Right lung (tissue), 5 donors: ENCODE results near the gene SLC13A2. TPM values are rescaled to one million over a fixed set of nuclear protein-coding genes. Genes with fewer than 3 reads are reported as not detected.

Experiments
- DNase-seq, 2 donors: peaks; one replicate each; pipeline ENCODE4 v3.0.0-alpha.2; 2013
- polyA plus RNA-seq, 5 donors: library from polyadenylated mRNA; unstranded; fragments of 120-200 nt; gene quantifications; one replicate each; pipeline versions ENCODE4 v1.2.1 to v1.2.3, GENCODE V29; 2013; ENCODE audit warnings: inconsistent platforms in 1 of 5, low replicate concordance in 1 of 5; ENCODE audit not compliant: insufficient read length in 5 of 5, insufficient read depth in 1 of 5

Gene SLC13A2
- polyA plus RNA-seq, 5 donors: 0.14 to 0.48 (median 0.30) TPM; not detected in 1

DNA sequence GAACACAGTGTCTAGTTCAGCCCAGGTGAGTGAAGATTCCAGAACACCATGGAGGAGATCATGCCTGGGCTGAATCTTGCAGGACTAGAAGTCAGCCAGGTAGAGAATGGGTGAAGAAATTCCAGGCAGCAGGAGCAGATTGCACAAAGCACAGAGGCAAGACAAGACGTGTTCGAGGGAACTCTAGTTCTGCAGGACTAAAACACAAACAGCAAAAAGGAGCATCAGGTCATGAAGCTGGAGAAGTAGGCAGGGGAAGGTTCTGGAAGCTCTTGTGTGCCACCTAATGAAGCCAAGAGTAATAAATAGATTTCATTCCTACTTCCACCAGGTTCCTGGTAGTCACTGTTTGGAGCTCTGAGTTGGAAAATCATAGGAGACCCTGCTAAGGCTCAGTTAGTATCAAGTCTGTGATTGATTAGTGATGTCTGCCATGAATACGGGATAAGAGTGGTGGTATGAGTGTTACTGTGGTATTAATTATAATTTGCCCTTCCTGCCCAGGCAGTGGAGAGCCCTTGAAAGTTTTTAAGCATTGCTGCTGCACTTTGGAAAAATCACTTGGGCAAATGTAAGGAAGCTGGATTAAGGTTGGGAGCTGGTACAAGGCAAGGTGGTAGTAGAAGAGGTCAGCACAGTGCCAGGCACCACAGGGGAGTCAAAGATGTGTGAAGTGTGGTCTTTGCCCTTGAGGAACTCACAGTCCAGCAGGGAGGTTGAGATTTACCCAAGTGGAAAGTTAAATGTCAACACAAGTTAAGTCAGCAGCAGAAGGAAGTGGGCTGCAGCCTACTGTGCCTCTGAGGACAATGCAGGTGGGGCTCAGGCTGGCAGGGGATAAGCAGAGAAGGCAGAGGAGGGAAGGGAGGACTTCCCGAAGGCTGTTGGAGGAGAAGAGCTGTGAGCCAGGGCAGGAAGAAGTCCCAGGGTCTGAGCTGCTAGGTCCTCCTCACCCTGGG, 19.2 kb downstream of the SLC13A2 start:
- DNase-seq: no peak

DNA sequence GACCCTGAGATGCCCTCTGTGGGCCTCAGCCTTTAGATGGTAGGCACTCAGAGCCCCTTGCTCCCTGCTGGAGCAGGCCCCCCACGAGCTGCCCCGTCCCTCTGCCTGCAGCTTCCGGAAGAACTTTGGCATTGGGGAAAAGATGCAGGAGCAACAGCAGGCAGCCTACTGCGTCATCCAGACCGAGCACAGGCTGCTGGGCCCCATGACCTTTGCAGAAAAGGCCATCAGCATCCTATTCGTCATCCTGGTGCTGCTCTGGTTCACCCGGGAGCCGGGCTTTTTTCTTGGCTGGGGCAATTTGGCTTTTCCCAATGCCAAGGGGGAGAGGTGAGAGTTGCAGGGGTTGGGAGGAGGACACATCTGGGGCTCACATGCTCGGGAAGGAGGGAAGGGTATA, 20.0 kb downstream of the SLC13A2 start:
- no peak for DNase-seq

GRCh38 chr17:28494445-28495188, 21.2 kb downstream of the SLC13A2 start:
- DNase-seq: peak; percentile 46 to 61

DNA sequence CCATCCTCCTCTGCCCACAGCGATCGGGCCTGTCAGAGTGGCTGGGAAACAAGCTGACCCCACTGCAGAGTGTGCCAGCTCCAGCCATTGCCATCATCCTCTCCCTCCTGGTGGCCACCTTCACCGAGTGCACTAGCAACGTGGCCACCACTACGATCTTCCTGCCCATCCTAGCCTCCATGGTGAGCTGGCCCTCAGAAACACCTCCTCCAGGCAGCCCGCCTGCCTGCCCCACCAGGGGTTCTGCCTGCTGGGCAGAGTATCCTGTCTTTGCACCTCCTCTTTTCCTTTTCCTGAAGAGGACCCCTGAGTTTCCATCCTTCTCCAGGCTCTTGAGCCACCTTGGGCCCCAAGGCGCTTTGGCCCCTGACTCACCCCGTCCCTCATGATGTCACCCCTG, 22.2 kb downstream of the SLC13A2 start:
- DNase-seq: no peak

DNA sequence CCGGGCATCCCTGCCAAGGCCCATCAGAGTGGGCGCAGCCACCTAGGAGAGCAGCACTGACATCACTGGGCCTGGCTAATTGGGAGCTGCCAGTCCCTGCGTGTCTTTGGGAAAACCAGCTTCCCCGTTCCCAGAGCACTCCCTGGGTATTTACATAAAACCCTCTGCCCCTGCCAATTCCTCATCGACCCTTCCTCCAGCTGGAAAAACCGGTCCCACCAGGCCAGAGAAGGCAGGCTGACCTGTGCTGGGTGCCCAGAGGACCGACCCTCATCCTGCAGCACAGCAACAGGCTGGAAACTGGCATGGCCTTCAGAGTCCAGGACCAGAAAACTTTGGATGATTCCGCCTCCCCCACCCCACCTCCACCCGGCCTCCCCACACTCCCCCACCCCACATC, 24.5 kb downstream of the SLC13A2 start:
- peak; percentile 34 to 38 for DNase-seq

DNA sequence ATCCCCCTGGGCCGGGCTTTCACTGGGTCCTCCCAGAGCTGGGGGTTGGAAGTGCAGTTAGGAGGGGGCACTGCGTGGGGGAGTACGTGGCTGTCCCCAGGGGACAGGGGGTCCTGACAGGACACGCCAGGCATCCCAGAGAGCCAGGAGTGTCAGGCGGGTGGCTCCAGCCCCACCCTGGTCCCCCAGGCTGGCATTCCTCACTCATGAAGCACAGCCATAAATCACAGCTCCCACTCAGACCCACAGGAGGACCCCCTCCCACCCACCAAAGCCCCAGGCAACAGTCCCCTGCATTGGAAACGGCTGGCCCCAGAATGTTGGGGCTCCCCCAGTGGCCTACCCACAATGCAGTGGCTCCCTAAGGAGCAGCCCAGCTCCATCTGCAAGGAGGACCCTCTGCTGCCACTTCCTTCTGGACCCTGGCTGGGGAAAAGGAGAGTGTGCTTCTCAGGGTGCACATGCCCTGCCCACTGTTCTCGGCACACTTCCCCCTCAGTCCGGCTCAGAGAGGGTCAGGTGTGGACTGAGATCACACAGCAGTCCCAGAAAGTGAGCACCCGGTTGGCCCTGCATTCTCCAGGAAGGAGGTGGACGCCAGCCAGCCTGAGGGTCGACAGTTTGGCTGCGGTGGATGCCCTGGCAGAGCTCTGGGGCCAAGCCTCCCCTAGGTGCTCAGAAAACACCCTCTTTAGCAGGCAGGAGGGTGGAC, 25.4 kb downstream of the SLC13A2 start:
- no peak for DNase-seq

GRCh38 chr17:28499364-28499664, 25.9 kb downstream of the SLC13A2 start:
- no peak for DNase-seq

- DNase-seq: no peak
Observed at GRCh38 chr17:28499684-28500357, 26.4 kb downstream of the SLC13A2 start.

- DNase-seq: no peak
Observed at GRCh38 chr17:28500712-28501379, 27.4 kb downstream of the SLC13A2 start.

- DNase-seq: no peak
Observed at GRCh38 chr17:28501421-28502284, 28.2 kb downstream of the SLC13A2 start.

GRCh38 chr17:28503420-28503819, 30.0 kb downstream of the SLC13A2 start:
- no peak for DNase-seq

- DNase-seq: no peak
Observed at GRCh38 chr17:28505986-28506665, 32.7 kb downstream of the SLC13A2 start, which contains the start of gene FOXN1. TSS of gene FOXN1 (plus strand) at chr17:28506348. CDS start at chr17:28523970, 17,622 bp downstream.

GRCh38 chr17:28506763-28507487, 33.5 kb downstream of the SLC13A2 start:
- DNase-seq: no peak

- no peak for DNase-seq
Observed at GRCh38 chr17:28507567-28508203, 34.2 kb downstream of the SLC13A2 start.

GRCh38 chr17:28508211-28508724, 34.8 kb downstream of the SLC13A2 start:
- DNase-seq: no peak

DNA sequence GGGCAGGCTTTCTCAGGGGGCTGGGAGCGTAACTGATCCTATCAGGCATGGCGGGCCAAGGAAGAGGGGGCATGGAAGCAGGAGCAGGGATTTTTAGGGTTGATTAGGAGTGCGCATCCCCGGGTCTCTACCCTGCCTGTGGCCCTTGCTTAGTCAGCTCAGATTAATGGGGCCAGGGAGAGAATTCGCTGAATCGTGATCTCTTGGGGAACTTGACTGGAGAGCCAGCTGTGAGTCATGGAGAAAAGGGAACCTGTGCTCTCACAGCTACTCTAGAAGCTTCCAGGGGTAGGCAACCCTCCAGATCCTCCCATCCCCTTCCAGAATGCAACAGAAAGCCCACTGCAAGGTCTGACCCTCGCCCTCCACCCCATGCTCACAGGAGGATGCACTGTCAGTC, 36.3 kb downstream of the SLC13A2 start:
- DNase-seq: no peak

DNA sequence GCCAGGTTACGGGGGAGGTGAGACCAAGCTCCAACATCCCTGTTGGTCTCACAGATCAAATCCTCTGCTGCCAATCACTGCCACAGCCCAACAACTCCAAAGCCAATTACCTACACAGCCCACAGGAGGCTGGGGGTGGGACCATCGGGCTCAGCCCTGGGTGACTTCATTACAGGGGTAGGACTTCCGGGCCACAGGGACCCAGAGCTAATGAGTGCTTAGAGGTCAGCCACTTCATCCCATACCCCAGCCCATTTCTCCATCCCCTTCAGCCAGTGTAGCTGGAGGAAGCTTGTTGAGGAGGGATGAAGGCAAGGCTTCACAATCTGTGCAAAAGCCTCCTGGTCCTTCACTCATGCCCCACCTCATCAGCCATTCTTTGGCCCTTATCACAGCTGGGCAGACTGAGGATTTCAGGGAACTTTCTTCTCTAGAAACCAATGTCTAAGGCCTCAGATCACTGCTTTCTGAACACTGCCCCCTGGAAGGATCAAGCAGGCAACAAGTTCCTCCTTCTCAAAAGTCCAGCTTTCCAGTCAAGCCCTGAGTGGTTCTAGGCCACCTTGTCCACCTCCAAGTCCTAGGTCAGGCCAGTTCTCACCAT, 38.5 kb downstream of the SLC13A2 start:
- DNase-seq: no peak

GRCh38 chr17:28513476-28513875, 40.0 kb downstream of the SLC13A2 start:
- DNase-seq: no peak
